NCI-H82 (cell line): ENCODE results near the gene ZNF500.

Experiments
- DNase-seq: peaks from one replicate; lab custom pipeline; 2025; lab: John Stamatoyannopoulos, UW

Gene ZNF500

GRCh38 chr16:4772351-4772750, 5.4 kb upstream of the ZNF500 start:
- DNase-seq: peak; percentile 52

- DNase-seq: no peak
Measured at GRCh38 chr16:4771646-4772045, 4.7 kb upstream of the ZNF500 start.

GRCh38 chr16:4769306-4769638, 2.3 kb upstream of the ZNF500 start:
- DNase-seq: peak; percentile 92

- DNase-seq: peak; percentile 98
Measured at GRCh38 chr16:4768549-4769305, 1.8 kb upstream of the ZNF500 start.

GRCh38 chr16:4767872-4768548, 1.0 kb upstream of the ZNF500 start:
- DNase-seq: no peak

GRCh38 chr16:4765511-4766474, 1.2 kb downstream of the ZNF500 start:
- DNase-seq: peak; percentile 21

- DNase-seq: no peak
Measured at GRCh38 chr16:4763791-4764190, 3.2 kb downstream of the ZNF500 start.

GRCh38 chr16:4762205-4762604, 4.8 kb downstream of the ZNF500 start:
- no peak for DNase-seq

- DNase-seq: no peak
Measured at GRCh38 chr16:4760221-4760910, 6.6 kb downstream of the ZNF500 start.

GRCh38 chr16:4755687-4756086, 11.3 kb downstream of the ZNF500 start:
- DNase-seq: no peak

- DNase-seq: no peak
Measured at GRCh38 chr16:4754865-4755264, 12.1 kb downstream of the ZNF500 start.

GRCh38 chr16:4753227-4753626, 13.7 kb downstream of the ZNF500 start:
- no peak for DNase-seq

- DNase-seq: no peak
Measured at GRCh38 chr16:4752351-4753100, 14.4 kb downstream of the ZNF500 start.

- DNase-seq: no peak
Measured at GRCh38 chr16:4750896-4751295, 16.1 kb downstream of the ZNF500 start.

GRCh38 chr16:4749700-4750257, 17.2 kb downstream of the ZNF500 start:
- no peak for DNase-seq

GRCh38 chr16:4748682-4749411, 18.1 kb downstream of the ZNF500 start:
- DNase-seq: no peak

- no peak for DNase-seq
Measured at GRCh38 chr16:4747906-4748681, 18.9 kb downstream of the ZNF500 start.

- DNase-seq: no peak
Measured at GRCh38 chr16:4746991-4747574, 19.9 kb downstream of the ZNF500 start.

- DNase-seq: no peak
Measured at GRCh38 chr16:4746215-4746614, 20.7 kb downstream of the ZNF500 start.
